ENCODE measurements around the gene KRTAP12-4. TPM values are rescaled to one million over a fixed set of nuclear protein-coding genes. Genes with fewer than 3 reads are reported as not detected.

The KRTAP12-4 gene
- polyA plus RNA-seq, 1 donor from 2014 or later = not detected

- Histone ChIP-seq H4K20me1 (ENCODE audit: insufficient read depth) (no peaks in the 10 kb centered on the region), H2AFZ (ENCODE audit: low read depth, low read length) (no peak overlapping the region), H3K9me2 (ENCODE audit: insufficient read depth, low read length) (no peaks in the 10 kb centered on the region), H3K4me2 (ENCODE audit: low read length) (no peak overlapping the region), H3K36me3 (ENCODE audit: insufficient read depth, low read length) (no peaks in the 10 kb centered on the region), H3K9me3 (ENCODE audit: low read length) (no peaks in the 10 kb centered on the region), H3K27me3 (ENCODE audit: insufficient read depth, low read depth, low read length) (peaks cover 40% of the 10 kb centered on the region), H3K27ac (ENCODE audit: low read length) (no peak overlapping the region), H3K4me3 (ENCODE audit: low read length) (no peak overlapping the region), H3F3A (ENCODE audit: insufficient read depth, low read length, poor library complexity, severe bottlenecking) (no peaks in the 10 kb centered on the region), H3K9ac (ENCODE audit: low read length) (no peak overlapping the region), H3K79me2 (replicated peaks; ENCODE audit: insufficient read depth, low read length) (no peaks in the 10 kb centered on the region)
- TF ChIP-seq EP300 (conservative IDR thresholded peaks at IDR 0.05; ENCODE audit: poor library complexity, severe bottlenecking) (no peak), RAD21 (conservative IDR thresholded peaks at IDR 0.05) (no peak), MXI1 (conservative IDR thresholded peaks at IDR 0.05; ENCODE audit: poor library complexity, severe bottlenecking) (no peak), SMC3 (conservative IDR thresholded peaks at IDR 0.05; ENCODE audit: poor library complexity) (no peak), TAF1 (IDR thresholded peaks at IDR 0.05; ENCODE audit: low read depth) (no peak), CTCF (IDR thresholded peaks at IDR 0.05; ENCODE audit: poor library complexity, severe bottlenecking) (no peak), POLR2AphosphoS5 (IDR thresholded peaks at IDR 0.05) (no peak), REST (IDR thresholded peaks at IDR 0.05; ENCODE audit: borderline replicate concordance) (no peak), EZH2 (IDR thresholded peaks at IDR 0.05; ENCODE audit: borderline replicate concordance, insufficient read depth, low read length, poor library complexity, severe bottlenecking) (no peak)
Observed at GRCh38 chr21:44702973-44703730, 48.7 kb upstream of the KRTAP12-4 start.

- H3K4me2 ChIP-seq (ENCODE audit: low read length) = no peak overlapping the region
- TF ChIP-seq MXI1 (conservative IDR thresholded peaks at IDR 0.05; ENCODE audit: poor library complexity, severe bottlenecking) = no peak
- no peak for TF ChIP-seq REST (IDR thresholded peaks at IDR 0.05; ENCODE audit: borderline replicate concordance)
- no peak for TF ChIP-seq RAD21 (conservative IDR thresholded peaks at IDR 0.05)
- no peak for TF ChIP-seq EP300 (conservative IDR thresholded peaks at IDR 0.05; ENCODE audit: poor library complexity, severe bottlenecking)
- TF ChIP-seq TAF1 (IDR thresholded peaks at IDR 0.05; ENCODE audit: low read depth) = no peak
- no peak for TF ChIP-seq CTCF (IDR thresholded peaks at IDR 0.05; ENCODE audit: poor library complexity, severe bottlenecking)
Observed at GRCh38 chr21:44702111-44702972, 47.9 kb upstream of the KRTAP12-4 start.

More at GRCh38 chr21:44702111-44702972, 47.9 kb upstream of the KRTAP12-4 start:
- Histone ChIP-seq H3K27me3 (ENCODE audit: insufficient read depth, low read depth, low read length) (peaks cover 32% of the 10 kb centered on the region), H3K9me3 (ENCODE audit: low read length) (no peaks in the 10 kb centered on the region), H3K9ac (ENCODE audit: low read length) (no peak overlapping the region), H4K20me1 (ENCODE audit: insufficient read depth) (no peaks in the 10 kb centered on the region), H3K27ac (ENCODE audit: low read length) (no peak overlapping the region), H3K79me2 (replicated peaks; ENCODE audit: insufficient read depth, low read length) (no peaks in the 10 kb centered on the region), H3K36me3 (ENCODE audit: insufficient read depth, low read length) (no peaks in the 10 kb centered on the region), H2AFZ (ENCODE audit: low read depth, low read length) (no peak overlapping the region), H3K4me3 (ENCODE audit: low read length) (no peak overlapping the region), H3F3A (ENCODE audit: insufficient read depth, low read length, poor library complexity, severe bottlenecking) (no peaks in the 10 kb centered on the region), H3K9me2 (ENCODE audit: insufficient read depth, low read length) (no peaks in the 10 kb centered on the region)

Data from neural cell (in vitro differentiated cells).